PFSK-1 (cell line): Measurements from ENCODE around the gene CCDC90B.

Experiments
- FOXP2 ChIP-seq: optimal IDR thresholded peaks from 2 replicates; pipeline ENCODE3; 2011; ENCODE audit warnings: borderline replicate concordance, control low read depth, inconsistent platforms; ENCODE audit not compliant: insufficient read depth; ENCODE audit errors: extremely low read length, extremely low read depth
- POLR2AphosphoS5 ChIP-seq: IDR thresholded peaks from 2 replicates; pipeline ENCODE4 v1.6.1; 2012; ENCODE audit warnings: low read depth, mild to moderate bottlenecking, control low read depth, low read length, moderate library complexity
- REST ChIP-seq, 2 experiments: IDR thresholded peaks; 2 replicates each; pipeline versions ENCODE4 v1.6.1 to v1.8.0; 2011 to 2012; ENCODE audit warnings: low read depth in 2 of 2, low read length in 2 of 2, control low read depth in 1 of 2, inconsistent platforms in 1 of 2, mild to moderate bottlenecking in 1 of 2, moderate library complexity in 1 of 2; ENCODE audit not compliant: insufficient read depth in 1 of 2
- SIN3A ChIP-seq: IDR thresholded peaks from 2 replicates; pipeline ENCODE4 v1.6.1; 2012; ENCODE audit warnings: mild to moderate bottlenecking, low read length, moderate library complexity, borderline replicate concordance; ENCODE audit not compliant: insufficient read depth
- TAF1 ChIP-seq: IDR thresholded peaks from 2 replicates; pipeline ENCODE4 v1.6.1; 2012; ENCODE audit warnings: low read length, control low read depth, borderline replicate concordance; ENCODE audit not compliant: insufficient read depth

Gene CCDC90B

GRCh38 chr11:83311701-83312100, 25.5 kb upstream of the CCDC90B start:
- TF ChIP-seq TAF1 (no peak), SIN3A (no peak), FOXP2 (no peak), POLR2AphosphoS5 (no peak), REST (IDR thresholded peaks at IDR 0.05; ENCODE audit: insufficient read depth in 1 of 2, low read depth in 2 of 2, low read length in 2 of 2) (no peak)

DNA sequence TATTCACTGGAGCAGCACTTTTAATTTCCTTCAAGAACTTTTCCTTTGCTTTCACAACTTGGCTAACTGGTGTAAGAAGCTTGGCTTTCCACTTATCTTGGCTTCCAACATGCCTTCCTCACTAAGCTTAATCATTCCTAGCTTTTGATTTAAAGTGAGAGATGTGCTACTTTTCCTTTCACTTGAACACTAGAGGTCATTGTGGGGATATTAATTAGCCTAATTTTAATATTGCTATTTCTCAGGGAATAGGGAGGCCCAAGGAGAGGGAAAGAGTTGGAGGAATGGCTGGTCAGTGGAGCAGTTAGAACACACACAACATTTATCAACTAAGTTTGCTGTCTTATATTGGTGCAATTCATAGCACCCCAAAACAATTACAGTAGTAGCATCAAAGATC, 24.6 kb upstream of the CCDC90B start:
- no peak for TF ChIP-seq POLR2AphosphoS5
- TF ChIP-seq FOXP2 = no peak
- TF ChIP-seq TAF1 = no peak
- TF ChIP-seq SIN3A = no peak
- no peak for TF ChIP-seq REST (IDR thresholded peaks at IDR 0.05; ENCODE audit: insufficient read depth in 1 of 2, low read depth in 2 of 2, low read length in 2 of 2)

- TF ChIP-seq POLR2AphosphoS5 = no peak
- TF ChIP-seq TAF1 = no peak
- no peak for TF ChIP-seq REST (IDR thresholded peaks at IDR 0.05; ENCODE audit: insufficient read depth in 1 of 2, low read depth in 2 of 2, low read length in 2 of 2)
- TF ChIP-seq FOXP2 = no peak
Observed at GRCh38 chr11:83306200-83307080, 20.3 kb upstream of the CCDC90B start.

GRCh38 chr11:83303316-83303715, 17.1 kb upstream of the CCDC90B start:
- no peak for TF ChIP-seq REST (IDR thresholded peaks at IDR 0.05; ENCODE audit: insufficient read depth in 1 of 2, low read depth in 2 of 2, low read length in 2 of 2)
- TF ChIP-seq SIN3A = no peak
- no peak for TF ChIP-seq FOXP2
- no peak for TF ChIP-seq TAF1

DNA sequence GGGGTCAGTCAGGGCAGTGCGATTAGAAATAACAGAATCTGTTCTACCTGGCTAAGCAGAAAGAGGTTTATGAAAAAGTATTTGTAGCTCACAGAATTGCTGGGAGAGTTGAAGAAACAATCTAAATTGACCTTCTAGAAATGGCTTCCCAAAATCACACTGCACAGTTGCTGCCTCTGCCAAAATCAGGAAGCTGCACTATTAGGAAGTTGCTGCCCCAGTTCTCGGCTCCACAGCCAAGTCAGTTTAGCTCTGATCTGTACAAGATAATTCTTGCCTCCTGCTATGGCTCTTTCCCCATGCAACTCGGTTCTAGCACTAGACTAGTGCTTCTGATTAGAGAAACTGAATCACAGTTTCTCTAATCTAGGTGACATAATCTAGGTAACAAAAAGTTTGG, 16.0 kb upstream of the CCDC90B start:
- no peak for TF ChIP-seq SIN3A
- TF ChIP-seq REST (IDR thresholded peaks at IDR 0.05; ENCODE audit: insufficient read depth in 1 of 2, low read depth in 2 of 2, low read length in 2 of 2) = no peak
- no peak for TF ChIP-seq FOXP2
- TF ChIP-seq POLR2AphosphoS5 = no peak
- TF ChIP-seq TAF1 = no peak
